IPS-18c (cell line): ENCODE measurements around the gene WFDC1.
A peak's percentile ranks its signal among the peaks of the same experiment; 100 is the strongest.

ENCODE experiments used
- H3K4me3 ChIP-seq: 2 replicates; pipeline ENCODE4 v1.7.0; 2013; ENCODE audit warnings: low read depth, mild to moderate bottlenecking, low read length, moderate library complexity; ENCODE audit not compliant: insufficient read depth
- H3K9me3 ChIP-seq: one replicate; pipeline ENCODE4 v1.6.1; 2013; ENCODE audit warnings: mild to moderate bottlenecking, low read length, moderate library complexity; ENCODE audit not compliant: control insufficient read depth, insufficient read depth

Gene WFDC1

DNA sequence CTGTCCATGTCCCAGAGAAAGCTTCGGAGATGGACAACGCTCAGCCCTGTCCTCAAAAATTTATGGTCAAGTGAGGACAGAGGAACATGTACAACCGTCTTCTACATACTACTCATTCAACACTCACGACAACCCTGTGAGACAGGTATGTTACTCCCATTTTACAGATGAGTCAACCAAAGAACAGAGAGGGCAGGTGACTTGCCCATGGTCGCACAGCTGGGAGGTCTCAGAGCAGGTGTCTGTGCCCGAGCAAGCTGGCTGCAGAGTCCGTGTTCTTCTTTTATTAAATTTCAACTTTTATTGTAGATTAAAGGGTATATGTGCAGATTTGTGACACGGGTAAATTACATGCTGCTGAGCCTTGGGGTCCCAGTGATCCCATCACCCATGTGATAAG lies 5.8 kb upstream of the WFDC1 start:
- Histone ChIP-seq H3K4me3 (no peak overlapping the region), H3K9me3 (peaks cover 5% of the 10 kb centered on the region)

DNA sequence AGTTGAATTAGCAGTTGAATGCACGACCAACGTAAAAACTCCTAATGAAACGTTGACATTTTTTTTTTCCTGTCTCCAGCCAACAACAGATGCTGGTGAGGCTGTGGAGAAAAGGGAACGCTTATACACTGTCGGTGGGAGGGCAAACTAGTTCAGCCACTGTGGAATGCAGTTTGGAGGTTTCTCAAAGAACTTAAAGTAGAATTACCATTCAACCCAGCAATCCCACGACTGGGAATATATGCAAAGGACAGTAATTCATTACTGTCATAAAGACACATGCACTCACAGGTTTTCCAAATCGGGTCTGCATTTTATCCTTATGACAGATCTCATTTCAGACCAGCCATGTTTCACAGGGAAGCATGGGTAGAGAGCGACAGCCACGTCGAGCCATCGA lies 3.5 kb upstream of the WFDC1 start:
- Histone ChIP-seq H3K4me3 (no peak overlapping the region), H3K9me3 (peaks cover 5% of the 10 kb centered on the region)

DNA sequence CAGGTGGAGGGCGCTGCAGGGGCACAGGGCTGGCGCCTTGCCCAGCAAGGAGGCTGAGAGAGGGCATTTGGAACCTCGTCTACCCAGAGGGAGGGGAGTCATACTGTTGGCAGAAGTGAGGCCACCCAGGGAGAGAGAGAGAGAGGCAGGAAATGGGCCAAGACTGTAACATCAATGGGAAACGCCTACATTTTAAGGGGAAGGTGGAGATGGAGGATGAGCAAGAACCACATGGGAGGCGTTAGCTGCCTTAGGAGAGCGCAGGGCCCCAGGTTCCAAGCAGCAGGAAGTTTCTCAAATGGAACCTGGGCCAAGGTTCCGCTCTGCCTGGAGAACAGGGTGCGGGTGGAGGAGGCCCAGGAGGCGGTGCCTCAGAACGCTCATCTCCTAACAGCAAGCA lies 2.7 kb upstream of the WFDC1 start:
- Histone ChIP-seq H3K4me3 (no peak overlapping the region), H3K9me3 (peaks cover 5% of the 10 kb centered on the region)

DNA sequence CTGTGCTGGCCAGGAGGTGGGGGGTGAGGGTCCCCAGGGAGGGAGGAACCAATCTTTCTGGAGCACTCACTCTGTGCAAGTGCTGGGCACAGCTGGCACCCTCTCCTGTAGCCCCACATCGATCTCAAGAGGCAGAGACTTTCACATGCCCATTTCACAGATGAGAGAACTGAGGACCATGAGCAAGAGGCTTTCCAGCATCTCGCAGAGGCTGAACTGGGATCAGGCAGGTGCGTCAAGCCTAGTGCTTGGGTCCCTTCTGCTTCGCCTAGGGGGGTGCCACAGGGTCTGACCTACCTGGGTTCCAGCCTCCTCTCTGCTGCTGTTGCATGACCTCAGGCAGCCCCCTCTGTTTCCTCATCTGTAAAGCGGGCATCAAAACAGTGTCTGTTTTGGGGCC lies 1.3 kb upstream of the WFDC1 start:
- peaks cover 2% of the 10 kb centered on the region for H3K9me3 ChIP-seq
- no peak overlapping the region for H3K4me3 ChIP-seq

DNA sequence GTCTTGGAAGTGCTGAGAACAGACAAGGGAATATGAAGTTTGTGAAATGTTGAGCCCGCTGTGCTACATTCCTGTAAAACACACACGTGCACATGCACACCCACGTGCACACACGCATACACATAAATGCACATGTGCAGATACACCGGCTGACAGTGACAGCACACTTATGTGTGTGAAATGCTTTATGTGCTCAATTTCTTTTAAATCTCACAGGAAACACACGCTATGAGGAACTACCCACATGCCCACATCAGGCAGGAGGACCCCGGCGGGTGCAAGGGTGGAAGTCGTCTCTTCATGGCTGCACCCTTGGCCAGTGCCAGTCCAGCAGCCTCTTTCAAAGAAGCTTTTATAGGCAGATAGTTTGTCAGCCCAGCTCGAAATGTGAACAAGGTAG lies 561 bp upstream of the WFDC1 start:
- Histone ChIP-seq H3K4me3 (no peak overlapping the region), H3K9me3 (peaks cover 4% of the 10 kb centered on the region)

DNA sequence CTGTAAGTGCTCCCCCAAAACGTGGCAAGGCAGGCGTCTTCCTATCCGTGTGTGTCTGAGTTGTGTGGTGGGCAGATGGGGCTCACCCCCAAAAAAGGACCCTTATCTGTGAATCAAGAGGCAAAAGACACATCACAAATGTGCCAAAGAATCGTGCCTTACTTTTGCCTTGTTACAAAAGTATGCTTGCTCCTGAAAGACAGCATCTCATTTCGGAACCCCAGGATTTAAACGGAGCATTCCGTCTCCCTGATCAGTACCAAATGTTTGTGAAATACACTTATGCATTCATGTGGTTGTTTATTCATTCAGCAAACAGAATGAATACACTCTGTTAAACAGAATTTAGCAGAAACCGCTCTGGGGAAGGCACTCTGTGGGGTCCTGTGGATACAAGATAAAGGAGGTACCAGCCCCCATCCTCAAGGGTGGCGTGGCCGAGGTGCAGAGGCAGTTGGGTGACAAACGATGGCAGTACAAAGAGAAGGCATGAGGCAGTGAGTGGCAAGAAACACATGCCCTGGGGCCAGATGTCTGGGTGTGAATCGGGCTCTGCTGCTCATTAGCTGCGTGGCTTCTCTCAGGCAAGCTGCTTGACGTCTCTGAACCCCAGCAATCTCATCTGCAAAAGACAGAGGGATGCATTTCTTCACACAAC lies 654 bp downstream of the WFDC1 start:
- no peak overlapping the region for H3K4me3 ChIP-seq
- H3K9me3 ChIP-seq, result peaks cover 4% of the 10 kb centered on the region

DNA sequence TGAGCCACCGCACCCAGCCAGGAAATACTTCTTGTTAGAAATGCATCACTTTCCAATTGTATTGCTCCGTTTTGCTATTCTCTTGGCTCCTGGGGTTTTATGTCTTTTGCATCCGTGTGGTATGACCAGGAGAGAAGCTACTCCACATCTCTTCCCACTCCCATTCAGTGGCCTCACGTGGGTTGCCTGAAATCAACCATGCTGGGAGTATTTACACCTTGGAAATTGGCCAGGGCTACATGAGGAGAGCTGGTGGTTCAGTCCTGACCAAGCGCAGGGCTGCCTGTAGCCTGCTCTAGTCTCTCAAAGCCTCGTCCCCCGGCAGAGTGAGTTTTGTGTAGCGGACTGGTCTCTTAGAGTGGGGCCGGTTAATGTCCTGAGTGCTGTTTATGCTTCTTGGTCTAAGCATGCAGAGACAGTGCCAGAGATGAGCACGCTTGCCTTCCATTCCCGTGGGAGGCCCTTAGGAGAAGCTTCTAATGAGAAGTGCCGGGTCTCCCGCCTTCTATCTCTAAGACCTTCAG lies 3.8 kb downstream of the WFDC1 start:
- H3K9me3 ChIP-seq, result peaks cover 4% of the 10 kb centered on the region
- H3K4me3 ChIP-seq, result no peak overlapping the region

DNA sequence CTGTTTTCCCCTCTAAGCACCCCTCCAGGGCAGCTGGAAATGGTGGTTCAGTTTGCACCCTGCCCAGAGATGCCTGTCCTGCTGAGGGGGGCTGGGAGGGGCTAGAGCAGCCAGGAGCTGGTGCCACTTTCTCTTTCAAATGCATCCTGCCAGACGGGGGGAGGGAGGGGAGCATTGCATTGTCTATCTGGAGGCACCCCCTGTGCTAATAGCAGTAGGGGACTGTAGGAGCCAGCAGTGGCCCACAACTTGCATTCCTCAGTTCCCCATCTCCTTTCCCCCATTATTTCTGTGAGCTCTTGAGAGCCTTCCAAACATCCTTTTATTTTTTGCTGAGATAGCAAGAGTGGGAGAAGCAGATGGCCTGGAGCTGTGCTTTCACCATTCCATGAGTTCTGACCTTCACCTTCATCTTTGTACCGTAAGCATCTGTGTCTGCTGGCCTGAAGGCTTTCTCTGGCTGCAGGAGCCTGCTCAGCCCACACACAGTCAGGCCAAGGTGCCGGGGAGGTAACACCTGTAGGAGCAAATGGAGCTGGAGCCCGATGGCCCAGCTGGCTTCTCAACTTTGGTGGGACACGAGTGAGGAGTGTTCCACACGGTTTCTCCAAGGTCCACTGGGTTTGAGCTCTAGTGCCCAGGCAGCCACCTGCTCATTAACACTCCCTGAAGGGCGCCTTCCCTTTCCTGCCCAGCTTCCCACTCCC lies 5.2 kb downstream of the WFDC1 start:
- no peak overlapping the region for H3K4me3 ChIP-seq

DNA sequence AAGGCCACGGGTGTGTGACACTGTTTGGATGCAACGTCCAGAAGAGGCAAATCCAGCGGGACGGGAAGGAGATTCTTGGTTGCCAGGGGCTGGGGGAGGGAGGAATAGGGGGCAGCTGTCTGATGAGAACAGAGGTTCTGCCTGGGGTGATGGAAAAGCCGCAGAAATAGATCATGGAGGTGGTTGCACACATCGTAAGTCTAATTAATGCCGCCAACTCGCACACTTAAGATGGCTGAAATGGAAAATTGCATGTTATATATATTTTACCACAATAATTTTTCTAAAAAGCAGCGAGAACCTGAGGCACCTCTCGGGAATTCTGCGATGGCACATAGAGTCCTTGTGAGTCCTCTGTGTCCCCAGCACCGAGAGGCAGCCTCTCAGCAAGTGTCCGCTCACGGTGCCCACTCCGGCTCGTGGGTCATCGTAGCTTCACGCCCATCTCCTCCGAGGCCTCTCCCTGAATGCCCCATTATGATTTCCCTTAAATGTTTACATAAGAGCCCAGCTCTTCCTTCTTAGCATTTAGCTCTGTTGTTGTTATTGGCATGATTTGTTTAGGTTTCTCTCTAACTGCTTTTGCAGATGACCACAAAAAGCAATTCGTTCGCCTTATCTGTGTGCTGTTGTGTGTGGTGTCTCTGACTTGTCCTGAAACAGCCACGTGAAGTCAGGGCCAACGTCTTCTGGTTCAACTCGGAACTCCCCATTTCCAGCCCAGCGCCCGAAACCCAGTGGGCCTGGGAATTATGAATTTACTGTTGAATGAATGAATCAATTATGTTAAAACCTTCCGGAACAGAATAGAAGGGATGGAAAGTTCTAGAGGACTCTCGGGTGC lies 7.7 kb downstream of the WFDC1 start:
- Histone ChIP-seq H3K9me3 (peaks cover 2% of the 10 kb centered on the region), H3K4me3 (no peak overlapping the region)

More for the DNA sequence above, 5.2 kb downstream of the WFDC1 start:
- H3K9me3 ChIP-seq, result peaks cover 2% of the 10 kb centered on the region

DNA sequence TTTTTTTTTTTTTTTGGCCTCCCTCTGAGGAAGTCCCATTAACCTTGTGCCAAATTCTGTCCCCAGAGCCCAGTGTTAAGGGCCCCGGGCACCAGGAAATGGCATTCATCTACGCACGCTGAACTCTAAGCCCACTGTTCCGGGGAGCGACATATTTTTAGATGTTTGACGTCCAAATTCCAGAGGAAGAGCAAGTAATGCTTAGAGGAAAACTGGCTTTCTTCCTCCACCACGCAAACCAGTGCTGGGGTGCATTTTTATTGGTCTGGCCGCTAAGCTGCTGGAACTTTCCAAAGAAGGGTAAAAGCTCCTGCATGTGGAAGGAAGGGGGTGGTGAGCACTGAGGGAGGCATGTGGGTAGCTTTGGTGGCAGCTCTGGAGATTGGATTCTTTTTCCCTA lies 8.3 kb downstream of the WFDC1 start:
- peaks cover 2% of the 10 kb centered on the region for H3K9me3 ChIP-seq
- H3K4me3 ChIP-seq, result no peak overlapping the region

DNA sequence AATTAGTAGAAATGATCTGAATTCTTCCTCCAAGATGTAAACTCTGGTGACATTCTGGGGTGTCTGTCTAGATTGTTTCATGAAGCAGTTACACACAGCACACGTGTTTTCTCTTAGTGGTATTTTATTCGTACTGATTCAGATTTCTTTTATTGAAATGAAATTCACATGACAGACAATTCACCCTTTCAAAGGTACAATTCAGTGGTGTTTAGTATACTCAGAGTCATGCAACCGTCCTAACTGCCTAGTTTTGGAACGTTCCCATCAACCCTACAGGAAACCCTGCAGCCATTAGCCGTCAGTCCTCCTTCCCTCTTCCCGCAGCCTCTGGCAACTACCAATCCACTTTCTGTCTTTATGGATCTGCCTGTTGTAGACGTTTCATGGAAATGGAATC lies 8.8 kb downstream of the WFDC1 start:
- Histone ChIP-seq H3K4me3 (no peak overlapping the region), H3K9me3 (peaks cover 2% of the 10 kb centered on the region)

DNA sequence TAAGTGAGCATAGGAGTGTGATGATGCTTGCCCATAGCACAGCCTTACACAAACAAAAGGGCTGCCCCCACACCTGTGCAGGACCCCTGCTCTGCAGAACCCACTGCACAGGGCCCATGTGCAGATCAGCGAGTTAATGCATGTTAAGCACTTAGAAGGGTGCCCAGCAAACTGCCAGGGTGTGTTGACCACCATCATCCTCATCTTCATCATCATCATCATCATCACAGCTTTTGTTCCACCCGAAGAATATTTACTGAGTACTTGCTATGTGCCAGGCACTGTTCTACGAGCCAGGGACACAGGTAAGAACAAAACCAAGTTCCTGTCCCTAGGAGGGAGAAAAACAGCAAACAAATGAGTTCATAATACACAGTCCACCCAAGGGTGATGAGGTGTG lies 11.9 kb downstream of the WFDC1 start:
- Histone ChIP-seq H3K9me3 (no peaks in the 10 kb centered on the region), H3K4me3 (no peak overlapping the region)

DNA sequence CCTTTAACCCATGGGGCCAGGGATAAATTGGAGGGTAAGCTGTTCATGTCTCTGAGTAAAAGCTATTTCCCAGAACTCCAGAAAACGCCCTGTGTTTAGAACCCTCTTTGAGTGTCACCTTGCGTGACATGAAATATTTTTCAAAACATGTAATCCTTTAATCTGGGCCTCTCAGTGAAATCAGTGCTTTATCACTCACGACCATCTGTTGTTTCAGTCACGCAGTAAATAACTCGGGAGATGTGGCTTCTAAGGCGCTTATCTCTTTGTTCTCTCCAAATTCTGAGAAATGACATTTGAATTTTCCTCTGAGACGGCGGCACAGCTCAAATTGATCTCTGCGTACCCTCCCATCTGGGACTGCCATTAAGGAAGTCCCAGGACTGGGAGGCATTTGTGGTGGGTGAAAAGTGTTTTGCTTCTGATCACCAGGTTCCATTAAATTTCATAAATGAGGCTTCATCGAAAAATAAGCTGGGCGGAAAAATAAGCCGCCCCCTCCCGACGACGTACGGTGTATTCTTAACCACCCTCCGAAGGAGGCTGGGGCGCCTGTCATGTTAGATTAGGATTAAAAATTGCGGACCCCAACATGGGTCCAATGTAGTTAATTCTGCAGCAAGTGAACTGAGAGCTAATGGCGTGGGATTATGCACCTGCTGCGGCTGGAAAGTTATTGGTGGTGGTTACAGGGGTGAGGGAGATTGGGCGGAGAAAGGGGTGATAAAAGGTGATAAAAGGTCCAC lies 12.7 kb downstream of the WFDC1 start:
- no peaks in the 10 kb centered on the region for H3K9me3 ChIP-seq
- no peak overlapping the region for H3K4me3 ChIP-seq

DNA sequence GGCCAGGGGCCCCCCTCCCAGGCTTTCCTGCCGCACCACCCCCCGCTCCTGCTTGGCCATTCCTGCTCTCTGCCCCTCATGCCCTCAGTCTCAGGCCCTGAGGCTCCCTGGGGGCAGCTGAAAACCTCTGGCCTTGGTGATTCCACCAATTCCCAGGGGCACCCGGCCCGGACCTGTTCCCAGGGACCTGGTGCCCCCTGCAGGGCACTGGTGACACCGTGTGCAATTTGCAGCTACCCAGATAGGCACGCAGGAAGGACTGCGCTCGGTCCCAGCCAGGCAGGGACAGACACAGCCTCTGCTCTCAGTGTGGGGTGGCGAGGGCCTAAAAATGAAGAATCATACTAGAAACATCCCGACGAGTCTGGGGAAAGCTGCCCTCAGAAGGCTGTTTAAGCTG lies 13.4 kb downstream of the WFDC1 start:
- no peaks in the 10 kb centered on the region for H3K9me3 ChIP-seq
- no peak overlapping the region for H3K4me3 ChIP-seq

DNA sequence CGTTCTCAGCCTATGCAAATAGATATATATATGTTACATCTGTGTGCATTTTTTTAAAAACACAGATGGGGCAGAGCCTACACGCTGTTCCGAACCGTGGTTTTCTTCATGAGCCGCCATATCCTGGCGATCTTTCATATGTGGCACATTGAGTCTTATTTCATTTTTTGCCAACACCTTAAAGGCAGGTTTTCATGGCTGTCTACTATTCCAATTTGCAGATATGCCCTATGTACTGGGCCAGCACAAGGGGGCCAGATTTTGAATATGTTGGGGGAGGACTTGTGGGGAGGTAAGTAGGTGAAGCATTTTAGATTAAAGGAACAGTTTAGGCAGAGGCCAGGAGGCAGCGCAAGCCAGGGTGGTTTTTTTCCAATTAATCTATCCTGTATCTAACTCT lies 16.0 kb downstream of the WFDC1 start:
- no peaks in the 10 kb centered on the region for H3K9me3 ChIP-seq

DNA sequence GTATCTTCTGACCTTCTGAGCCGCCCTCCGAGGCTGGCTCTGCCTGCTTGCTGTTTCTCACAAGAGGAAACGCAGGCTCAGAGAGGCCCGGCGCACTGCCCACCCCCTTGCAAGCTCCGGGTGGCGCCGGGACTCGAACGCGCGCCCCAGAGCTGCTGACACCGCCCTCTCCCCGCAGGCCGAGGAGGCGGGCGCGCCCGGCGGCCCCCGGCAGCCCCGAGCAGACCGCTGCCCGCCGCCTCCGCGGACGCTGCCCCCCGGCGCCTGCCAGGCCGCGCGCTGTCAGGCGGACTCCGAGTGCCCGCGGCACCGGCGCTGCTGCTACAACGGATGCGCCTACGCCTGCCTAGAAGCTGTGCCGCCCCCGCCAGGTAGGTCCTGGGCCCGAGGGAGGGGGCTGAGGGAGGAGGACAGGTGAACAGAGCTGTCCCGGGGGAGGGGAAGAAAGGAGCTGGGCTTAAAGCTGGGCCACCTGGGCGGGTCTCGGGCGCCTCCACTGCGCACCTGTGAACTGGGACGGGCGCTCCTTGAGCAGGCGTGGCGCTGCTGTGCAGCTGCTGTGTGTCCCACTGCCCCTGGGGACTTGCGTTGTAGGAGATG lies 18.2 kb downstream of the WFDC1 start:
- no peaks in the 10 kb centered on the region for H3K9me3 ChIP-seq

More for the DNA sequence above, 16.0 kb downstream of the WFDC1 start:
- no peak overlapping the region for H3K4me3 ChIP-seq

DNA sequence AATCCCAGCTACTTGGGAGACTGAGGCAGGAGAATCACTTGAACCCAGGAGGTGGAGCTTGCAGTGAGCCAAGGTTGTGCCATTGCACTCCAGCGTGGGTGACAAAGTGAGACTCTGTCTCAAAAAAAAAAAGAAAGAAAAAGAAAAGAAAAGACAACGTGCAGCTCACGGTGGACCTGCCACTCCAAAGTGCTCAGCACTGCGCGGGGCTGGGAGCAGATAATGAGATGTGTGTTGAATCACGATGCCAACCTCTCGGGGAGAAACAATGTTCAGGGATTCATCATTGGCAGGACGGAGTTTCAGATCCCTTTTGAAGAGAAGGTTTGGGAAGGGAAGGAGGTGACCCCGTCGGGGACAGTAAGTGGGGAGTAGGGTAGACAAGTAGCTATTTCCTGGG lies 19.2 kb downstream of the WFDC1 start:
- Histone ChIP-seq H3K9me3 (no peaks in the 10 kb centered on the region), H3K4me3 (no peak overlapping the region)

More for the DNA sequence above, 18.2 kb downstream of the WFDC1 start:
- H3K4me3 ChIP-seq, result peak overlapping the region; percentile 44; the same call in 1 of the 2 replicates
